Cerebellar nuclear complex (tissue), 1 donor: Measurements from ENCODE around the gene SBNO2.
"Not testable (repeated sequence)": the region's sequence is repeated elsewhere in the genome, so short reads cannot be mapped to it uniquely, and the experiment has no call there.

Source experiments
- DNase-seq, 2 experiments: peaks; one replicate each; lab custom pipeline; 2025; lab: John Stamatoyannopoulos, UW

SBNO2 gene

DNA sequence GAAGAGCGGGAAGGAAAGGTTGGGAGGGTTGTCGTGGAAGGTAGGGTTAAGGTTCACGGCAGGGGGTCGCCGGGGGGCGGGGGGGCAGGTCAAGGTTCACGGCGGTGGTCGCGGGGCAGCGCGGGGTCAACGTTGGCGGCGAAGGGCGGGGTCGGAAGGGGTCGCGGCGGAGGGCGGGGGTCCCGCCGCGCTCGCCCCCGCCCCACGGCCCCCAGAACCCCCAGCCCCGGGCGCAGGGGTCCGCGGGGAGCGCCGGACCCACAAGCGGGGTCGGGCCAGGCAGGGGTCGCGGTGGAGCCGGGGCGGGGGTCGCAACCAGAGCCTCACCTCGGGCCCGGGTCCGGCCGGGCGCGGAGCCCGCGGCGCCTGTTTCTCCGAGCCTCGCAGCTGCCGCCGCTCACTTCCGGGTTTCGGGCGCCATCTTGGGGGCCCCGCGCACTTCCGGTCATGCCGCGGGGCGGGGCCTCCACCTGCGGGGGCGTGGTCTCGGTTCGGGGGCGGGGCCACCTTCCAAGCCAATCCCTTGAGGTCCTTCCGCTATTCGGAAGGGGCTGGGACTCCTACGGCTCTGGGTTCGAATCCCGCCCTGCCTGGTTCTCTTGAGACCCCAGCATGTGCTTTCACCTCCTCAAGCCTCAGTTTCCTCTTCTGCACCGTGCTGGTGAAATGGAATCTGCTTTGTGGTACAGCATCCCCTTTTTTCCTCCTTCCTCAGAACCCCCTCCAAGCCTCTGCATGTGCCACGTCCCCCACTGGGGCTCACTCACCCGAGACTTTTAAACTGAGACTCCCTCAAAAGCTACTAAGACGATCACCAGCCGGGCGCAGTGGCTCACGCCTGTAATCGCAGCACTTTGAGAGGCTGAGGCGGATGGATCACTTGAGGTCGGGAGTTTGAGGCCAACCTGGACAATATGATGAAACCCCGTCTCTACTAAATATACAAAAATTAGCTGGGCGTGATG lies at the start of gene SBNO2:
SBNO2 (minus strand) TSS at position 424 of the 965 bp plus-strand sequence. CDS start 19,992 bp downstream, outside the sequence.
- DNase-seq: no peak

DNA sequence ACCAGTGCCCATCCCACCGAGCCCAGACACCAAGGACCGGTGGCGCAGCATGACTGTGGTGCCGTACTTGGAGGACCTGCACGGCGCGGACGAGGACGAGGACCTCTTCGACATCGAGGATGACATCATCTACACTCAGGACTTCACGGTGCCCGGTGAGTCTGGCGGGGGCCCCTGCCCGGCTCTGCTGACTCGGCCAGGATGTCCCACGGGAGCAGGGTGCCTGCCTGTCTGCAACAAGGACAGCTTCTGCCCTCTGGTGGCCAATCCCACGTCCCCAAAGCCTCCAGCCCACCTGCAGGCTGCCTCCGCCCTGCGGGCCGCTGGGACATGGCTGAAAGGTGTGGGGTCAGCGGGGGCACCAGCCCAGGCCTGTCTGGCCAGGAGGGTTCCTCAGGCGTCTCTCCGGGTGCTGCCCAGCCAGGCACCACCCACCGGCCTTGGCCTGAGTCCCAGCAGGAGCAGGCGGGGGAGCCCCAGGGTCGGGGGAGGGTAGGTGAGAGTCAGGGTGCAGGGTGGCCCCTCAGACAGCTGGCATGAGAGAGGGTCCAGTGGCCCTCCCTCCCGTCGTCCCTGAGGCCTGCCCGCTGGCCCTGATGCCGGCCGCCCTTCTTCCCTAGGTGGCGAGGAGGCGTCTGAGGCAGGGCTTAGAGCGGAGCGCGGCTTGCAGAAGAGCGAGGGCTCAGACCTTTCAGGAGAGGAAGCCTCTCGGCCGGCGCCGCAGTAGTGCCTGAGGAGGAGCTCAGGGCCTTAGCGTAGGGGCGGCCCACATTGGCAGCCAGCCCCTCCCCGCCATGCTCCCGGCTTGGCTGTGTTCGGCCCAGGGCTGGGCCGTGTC lies 49.2 kb upstream of the SBNO2 start:
- no peak for DNase-seq

- no peak for DNase-seq
Measured at GRCh38 chr19:1222394-1222793, 48.3 kb upstream of the SBNO2 start.

GRCh38 chr19:1221904-1222255 lies 47.8 kb upstream of the SBNO2 start:
- no peak for DNase-seq

- DNase-seq: peak in 1 of 2 experiments; percentile 57
Measured at GRCh38 chr19:1220976-1221903, 47.2 kb upstream of the SBNO2 start.

DNA sequence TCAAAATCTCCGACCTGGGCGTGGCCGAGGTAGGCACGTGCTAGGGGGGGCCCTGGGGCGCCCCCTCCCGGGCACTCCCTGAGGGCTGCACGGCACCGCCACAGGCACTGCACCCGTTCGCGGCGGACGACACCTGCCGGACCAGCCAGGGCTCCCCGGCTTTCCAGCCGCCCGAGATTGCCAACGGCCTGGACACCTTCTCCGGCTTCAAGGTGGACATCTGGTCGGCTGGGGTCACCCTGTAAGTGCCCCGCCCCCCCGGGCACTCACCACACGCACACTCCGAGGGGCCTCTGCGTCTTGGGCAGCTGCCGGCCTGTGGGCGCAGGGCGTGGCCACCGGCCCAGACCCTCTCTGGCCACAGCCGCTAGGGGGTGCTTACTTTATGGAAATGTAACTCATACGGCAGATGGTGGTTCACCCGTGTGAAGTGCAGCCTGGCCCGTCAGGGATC lies 46.4 kb upstream of the SBNO2 start:
- no peak for DNase-seq

- no peak for DNase-seq
Measured at GRCh38 chr19:1219786-1220476, 45.9 kb upstream of the SBNO2 start.

GRCh38 chr19:1218751-1219567 lies 44.9 kb upstream of the SBNO2 start:
- DNase-seq: no peak

DNA sequence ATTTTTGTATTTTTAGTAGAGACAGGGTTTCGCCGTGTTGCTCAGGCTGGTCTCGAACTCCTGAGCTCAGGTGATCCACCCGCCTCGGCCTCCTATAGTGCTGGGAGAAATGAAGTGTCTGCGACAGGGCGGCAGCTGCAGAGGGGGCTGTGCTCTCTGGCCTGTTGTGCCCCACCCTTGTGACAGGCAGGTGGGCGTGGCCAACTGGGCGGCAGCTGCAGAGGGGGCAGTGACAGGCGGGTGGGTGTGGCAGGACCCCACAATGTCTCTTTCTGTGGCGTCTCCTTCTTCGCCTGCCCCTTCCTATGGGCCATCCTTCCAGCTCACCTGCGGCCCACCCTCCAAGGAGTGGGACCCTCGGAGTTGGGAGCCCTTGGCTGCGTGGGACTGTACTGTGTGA lies 43.3 kb upstream of the SBNO2 start:
- DNase-seq: no peak

- DNase-seq: no peak
Measured at GRCh38 chr19:1216756-1217155, 42.7 kb upstream of the SBNO2 start.

DNA sequence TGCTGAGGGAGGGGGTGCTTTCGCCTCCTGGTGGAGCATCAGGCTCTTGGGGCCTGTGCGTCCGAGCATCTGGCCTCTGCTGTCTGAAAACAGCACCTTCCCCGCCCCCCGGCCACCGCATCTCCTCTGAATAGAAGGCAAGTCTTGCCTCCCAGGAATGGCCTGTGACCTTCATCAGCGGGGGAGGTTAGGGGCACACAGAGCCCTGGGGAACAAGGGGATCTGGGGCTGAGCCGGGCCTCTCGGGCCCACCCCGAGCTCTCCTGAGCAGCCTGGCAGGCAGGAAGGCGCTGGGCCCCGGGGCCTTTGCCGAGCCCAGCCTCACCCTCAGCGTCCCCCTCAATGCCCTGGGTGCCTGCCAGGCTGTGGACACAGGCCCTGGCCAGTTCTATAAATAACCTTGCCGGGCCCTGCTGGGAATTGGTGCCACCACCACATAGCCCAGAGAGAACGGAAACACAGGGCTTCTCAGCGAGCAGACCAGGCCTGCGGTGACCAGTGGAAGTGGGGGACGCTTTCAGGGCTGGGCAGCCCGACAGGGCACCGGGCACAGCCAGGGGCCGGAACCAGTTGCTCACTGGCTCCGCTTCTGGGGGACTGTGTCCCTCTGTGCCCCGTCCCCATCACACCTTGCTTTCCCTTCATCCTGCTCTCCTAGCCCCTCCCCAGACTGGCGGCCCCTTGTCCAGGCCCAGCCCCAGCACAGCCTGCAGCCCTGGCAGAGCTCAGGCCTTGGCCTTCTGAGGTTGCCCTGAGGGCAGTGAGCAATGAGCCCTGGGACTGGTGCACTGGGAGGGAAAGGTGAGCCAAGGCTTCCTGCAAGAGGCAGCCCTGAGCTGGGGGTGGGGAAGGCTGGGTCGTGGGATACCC lies 41.0 kb upstream of the SBNO2 start:
- DNase-seq: no peak

GRCh38 chr19:1214299-1214861 lies 40.3 kb upstream of the SBNO2 start:
- DNase-seq: no peak

- DNase-seq: peak in 1 of 2 experiments; percentile 19
Measured at GRCh38 chr19:1213391-1214286, 39.6 kb upstream of the SBNO2 start.

DNA sequence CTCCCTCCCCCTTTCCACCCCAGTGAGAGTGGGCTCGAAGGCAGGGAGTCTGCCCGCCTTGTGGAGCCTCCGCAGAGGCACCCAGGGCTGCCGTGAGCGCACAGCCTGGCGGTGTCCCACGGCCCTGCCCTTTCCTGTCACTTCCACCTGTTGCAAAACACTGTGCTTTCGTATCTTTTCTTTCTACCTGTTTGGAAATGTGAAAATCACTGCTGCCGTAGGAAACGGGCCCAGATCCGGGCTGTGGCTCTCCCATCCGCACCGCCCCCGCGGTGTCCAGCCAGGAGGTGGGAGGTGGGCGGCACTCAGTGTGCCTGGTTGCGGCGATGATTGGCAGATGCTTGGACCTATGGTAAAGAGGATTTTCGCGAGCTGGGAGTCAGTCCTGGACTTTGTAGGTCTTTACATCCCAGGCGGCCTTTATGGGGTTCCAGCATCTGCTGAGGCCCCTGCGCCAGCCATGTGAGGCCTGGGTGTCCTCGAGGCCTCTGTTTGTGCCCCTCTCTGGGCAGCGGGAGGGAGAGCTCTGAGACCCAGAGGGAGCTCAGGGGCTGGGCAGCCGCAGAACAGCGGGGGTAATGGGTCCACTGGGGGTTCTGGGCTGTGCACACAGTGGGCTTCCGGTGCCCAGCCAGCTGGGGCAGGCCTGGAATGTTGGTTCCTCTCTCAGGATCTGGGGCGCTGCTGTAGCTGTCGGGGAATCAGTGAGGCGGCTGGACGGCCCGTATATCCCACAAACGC lies 37.6 kb upstream of the SBNO2 start:
- no peak for DNase-seq

- DNase-seq: no peak
Measured at GRCh38 chr19:1210227-1210538, 36.1 kb upstream of the SBNO2 start.

DNA sequence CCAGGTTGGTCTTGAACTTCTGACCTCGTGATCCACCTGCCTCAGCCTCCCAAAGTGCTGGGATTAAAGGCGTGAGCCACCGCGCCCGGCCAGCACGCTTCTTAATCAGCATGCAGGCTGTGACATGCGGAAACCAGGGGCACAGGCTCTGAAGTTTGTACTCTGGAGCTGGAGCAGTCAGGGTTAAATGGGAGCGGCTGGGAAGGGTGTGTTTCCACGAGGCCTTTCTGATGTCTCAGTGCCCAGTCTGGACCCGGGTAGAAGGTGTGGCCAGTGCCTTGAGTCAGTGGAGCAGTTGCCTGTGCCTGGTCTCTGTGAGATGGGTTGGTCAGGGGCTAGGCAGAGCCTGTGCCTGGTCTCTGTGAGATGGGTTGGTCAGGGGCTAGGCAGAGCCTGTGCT lies 34.8 kb upstream of the SBNO2 start:
- DNase-seq: not testable (repeated sequence)

DNA sequence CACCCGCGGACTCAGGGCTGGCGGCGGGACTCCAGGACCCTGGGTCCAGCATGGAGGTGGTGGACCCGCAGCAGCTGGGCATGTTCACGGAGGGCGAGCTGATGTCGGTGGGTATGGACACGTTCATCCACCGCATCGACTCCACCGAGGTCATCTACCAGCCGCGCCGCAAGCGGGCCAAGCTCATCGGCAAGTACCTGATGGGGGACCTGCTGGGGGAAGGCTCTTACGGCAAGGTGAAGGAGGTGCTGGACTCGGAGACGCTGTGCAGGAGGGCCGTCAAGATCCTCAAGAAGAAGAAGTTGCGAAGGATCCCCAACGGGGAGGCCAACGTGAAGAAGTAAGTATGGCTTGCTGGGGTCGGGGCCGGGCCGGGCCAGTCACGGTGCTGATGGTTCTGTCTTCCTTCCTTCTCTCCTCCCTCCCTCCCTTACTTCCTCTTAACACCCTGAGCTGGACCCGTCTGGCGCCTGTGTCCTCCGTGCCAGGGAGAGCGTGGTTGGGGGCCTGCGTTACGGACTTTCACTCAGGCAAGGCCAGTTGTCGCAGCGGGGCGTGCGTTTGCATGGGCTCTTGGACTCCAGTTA lies 32.9 kb upstream of the SBNO2 start:
- no peak for DNase-seq
